ENCODE measurements around the gene GNPTG. TPM values are rescaled to one million over a fixed set of nuclear protein-coding genes. Genes with fewer than 3 reads are reported as not detected.
"Not testable (repeated sequence)": the region's sequence is repeated elsewhere in the genome, so short reads cannot be mapped to it uniquely, and the experiment has no call there.

Gene GNPTG
- total RNA-seq, 1 donor = 26.3 TPM

DNA sequence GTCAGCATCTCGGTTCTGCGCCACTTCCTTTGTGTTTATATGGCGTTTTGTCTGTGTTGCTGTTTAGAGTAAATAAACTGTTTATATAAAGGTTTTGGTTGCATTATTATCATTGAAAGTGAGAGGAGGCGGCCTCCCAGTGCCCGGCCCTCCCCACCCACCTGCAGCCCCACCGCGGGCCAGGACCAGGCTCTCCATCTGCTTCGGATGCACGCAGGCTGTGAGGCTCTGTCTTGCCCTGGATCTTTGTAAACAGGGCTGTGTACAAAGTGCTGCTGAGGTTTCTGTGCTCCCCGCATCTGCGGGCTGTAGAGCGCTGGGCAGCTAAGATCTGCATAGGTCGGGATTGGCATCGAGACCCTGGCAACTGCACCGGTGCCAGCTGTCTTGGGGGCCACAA lies 26.5 kb upstream of the GNPTG start:
- DNase-seq (ENCODE audit: low read depth) = no peak
- no peak overlapping the region for H3K4me3 ChIP-seq (ENCODE audit: low read depth, low read length)
- TF ChIP-seq CTCF (IDR thresholded peaks at IDR 0.05; ENCODE audit: insufficient read depth, low read depth, low read length) = no peak

- H3K4me3 ChIP-seq (ENCODE audit: low read depth, low read length) = no peak overlapping the region
- DNase-seq (ENCODE audit: low read depth) = no peak
- no peak for TF ChIP-seq CTCF (IDR thresholded peaks at IDR 0.05; ENCODE audit: insufficient read depth, low read depth, low read length)
Observed at GRCh38 chr16:1325673-1326371, 25.9 kb upstream of the GNPTG start.

GRCh38 chr16:1326391-1326790 lies 25.3 kb upstream of the GNPTG start:
- no peak for DNase-seq (ENCODE audit: low read depth)
- no peak for TF ChIP-seq CTCF (IDR thresholded peaks at IDR 0.05; ENCODE audit: insufficient read depth, low read depth, low read length)
- H3K4me3 ChIP-seq (ENCODE audit: low read depth, low read length) = no peak overlapping the region

DNA sequence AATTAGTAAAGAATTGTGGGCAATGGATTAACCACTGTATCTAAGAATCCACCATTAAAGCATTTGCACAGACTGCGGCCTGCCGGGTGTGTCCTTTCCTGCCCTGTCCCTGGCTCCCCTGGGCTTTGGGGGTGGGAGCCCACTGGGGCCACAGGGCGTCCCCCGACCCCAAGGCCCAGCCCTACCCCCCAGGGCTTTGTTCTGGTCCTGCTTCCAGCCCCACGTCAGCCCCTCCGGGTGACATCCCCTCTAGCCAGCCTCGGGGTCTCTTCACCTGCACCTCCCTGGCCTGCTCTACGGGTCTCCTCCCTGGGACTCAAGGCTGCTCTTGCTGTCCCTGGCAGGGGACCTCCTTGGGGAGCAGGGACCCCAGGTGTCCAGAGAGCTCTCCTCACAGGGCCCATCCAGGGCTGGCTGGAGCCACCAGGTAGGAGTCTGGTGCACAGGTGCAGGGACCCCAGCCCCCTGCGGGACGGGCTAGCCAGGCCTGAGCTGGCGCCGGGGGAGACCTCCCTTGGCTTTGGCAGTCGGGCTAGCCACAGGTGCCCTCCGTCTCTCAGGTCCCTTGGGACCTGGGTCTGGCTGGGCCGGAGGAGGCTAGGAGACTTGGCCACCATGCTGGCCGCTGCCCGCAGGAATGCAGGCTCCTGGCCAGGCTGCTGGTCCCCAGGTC lies 24.6 kb upstream of the GNPTG start:
- H3K4me3 ChIP-seq (ENCODE audit: low read depth, low read length) = no peak overlapping the region
- TF ChIP-seq CTCF (IDR thresholded peaks at IDR 0.05; ENCODE audit: insufficient read depth, low read depth, low read length) = no peak
- no peak for DNase-seq (ENCODE audit: low read depth)

- H3K4me3 ChIP-seq (ENCODE audit: low read depth, low read length) = no peak overlapping the region
- DNase-seq (ENCODE audit: low read depth) = no peak
- no peak for TF ChIP-seq CTCF (IDR thresholded peaks at IDR 0.05; ENCODE audit: insufficient read depth, low read depth, low read length)
Observed at GRCh38 chr16:1327619-1327947, 24.1 kb upstream of the GNPTG start.

- not testable (repeated sequence) for H3K4me3 ChIP-seq (ENCODE audit: low read depth, low read length); DNase-seq (ENCODE audit: low read depth)
Observed at GRCh38 chr16:1328136-1328535, 23.6 kb upstream of the GNPTG start.

- DNase-seq (ENCODE audit: low read depth) = not testable (repeated sequence)
Observed at GRCh38 chr16:1328961-1329360, 22.8 kb upstream of the GNPTG start.

More at GRCh38 chr16:1328961-1329360, 22.8 kb upstream of the GNPTG start:
- H3K4me3 ChIP-seq (ENCODE audit: low read depth, low read length) = not testable (repeated sequence)
